GM19372 (cell line): ENCODE data around the gene SEMA5B.

Experiments
- ATAC-seq: cut with Tn5 transposase; IDR thresholded peaks from one replicate; pipeline ENCODE4 v1.9.1; 2021; ENCODE audit warnings: mild to moderate bottlenecking, low read depth, moderate library complexity; ENCODE audit not compliant: unreplicated experiment

Gene SEMA5B

DNA sequence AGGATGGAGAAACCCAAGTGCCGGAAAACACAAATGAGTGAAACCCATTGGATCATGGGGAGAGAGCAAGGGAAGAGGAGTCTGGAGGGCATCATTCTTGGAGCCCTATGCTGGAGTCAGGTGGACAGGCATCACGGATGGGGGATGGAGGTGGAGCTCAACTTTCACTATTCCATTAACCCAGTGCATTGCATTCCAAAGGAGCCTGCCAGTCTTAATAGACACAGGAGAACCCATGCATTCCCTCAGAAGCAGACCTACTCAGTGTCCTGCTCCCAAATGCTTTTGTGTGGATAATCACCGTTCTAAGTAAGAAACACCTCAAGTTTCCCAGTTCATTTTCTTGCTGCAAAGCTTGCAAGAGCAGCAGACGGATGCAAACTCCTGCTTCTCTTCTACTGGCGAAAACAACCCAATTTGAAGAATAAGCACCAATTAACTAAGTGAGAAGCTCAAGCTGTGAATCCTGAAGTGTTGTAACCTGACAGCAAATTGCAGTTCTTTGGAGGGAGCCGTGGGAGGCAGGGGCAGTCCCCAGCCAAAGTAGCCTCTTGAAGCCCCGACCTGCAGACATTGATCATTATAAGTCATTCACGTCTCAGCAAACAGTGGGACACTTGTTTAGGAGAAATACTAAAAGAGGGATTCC, 25.3 kb downstream of the SEMA5B start:
- ATAC-seq, result no peak

DNA sequence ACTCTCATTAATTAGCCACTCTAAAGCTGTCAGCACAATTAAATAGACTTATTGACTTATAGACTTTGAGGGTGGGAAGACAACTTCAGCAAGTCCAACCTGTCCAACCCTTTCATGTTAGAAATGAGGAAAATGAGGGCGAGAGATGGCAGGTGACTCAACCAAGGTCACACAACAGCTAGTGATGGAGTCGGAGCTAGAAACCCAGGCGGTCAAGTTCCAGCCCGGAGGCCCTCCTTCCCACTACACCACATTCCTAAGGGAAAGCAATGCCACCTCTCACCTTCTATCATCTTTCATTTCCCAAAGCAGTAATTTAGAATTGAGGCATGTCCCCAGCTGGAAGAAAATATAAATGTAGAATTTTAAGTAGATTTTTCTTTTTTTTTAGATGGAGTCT, 28.7 kb downstream of the SEMA5B start:
- ATAC-seq, result no peak

DNA sequence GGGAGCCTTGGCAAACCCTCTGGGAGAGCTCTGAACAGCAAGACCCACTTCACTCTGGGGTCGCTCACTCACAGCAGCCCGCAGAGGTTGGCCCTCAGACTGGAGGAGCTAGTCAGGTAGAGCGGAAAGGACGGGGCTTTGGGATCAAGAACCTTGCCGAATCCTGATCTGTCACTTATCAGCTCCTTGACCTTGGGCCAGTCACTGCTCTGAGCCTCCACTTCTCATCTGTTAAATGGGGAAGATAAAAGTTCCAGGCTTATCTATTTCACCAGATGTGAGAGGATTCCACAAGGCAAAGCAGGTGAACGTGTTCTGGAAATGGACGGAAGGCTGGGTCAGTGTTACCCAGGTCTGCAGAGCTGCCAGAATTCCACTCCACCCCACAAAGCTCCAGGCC, 29.4 kb downstream of the SEMA5B start:
- ATAC-seq, result no peak

DNA sequence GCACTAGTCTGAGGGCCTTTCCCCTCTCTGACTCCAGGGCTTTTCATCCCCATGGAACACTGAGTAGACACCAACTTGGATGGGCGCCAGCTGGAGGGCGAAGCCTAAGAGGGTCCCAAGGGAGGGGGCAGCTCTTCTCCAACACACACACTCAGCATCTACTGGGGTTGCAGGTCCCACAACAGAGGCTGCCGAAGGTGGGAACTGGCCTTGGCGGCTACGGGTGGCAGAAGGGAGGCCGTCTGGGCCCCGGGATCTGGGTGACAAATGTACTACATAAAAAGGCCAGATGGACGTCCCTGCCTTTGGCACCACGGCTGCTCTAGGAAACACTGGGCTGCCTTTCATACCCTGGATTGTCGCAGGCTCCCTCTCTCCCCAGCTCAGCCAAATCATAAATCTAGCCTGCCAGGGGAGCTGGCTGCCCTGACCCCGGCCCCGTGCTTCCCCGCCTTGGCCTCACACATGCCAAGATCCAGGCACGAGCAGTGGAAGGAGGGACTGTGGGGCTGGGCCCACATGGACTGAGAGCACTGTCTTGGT, 31.5 kb downstream of the SEMA5B start:
- no peak for ATAC-seq

DNA sequence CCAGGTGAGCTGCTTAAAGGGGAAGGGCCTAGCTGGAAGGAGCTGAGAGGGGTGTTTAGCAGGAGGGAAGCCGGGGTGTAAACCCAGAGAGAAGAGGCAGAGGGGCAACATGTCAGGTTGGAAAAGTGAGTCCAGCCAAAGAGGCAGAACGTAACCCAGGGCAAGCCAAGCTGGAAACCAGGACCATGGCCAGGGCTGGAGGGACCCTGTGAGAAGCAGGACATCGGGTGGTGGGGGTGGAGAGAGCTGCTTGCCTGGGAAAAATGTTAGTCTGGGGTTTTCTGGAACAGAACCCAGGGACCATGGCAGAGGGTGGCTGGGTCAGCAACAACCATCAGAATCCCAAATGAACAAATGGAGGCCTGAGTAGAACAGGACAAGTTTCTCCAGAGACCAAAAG, 32.6 kb downstream of the SEMA5B start:
- no peak for ATAC-seq

DNA sequence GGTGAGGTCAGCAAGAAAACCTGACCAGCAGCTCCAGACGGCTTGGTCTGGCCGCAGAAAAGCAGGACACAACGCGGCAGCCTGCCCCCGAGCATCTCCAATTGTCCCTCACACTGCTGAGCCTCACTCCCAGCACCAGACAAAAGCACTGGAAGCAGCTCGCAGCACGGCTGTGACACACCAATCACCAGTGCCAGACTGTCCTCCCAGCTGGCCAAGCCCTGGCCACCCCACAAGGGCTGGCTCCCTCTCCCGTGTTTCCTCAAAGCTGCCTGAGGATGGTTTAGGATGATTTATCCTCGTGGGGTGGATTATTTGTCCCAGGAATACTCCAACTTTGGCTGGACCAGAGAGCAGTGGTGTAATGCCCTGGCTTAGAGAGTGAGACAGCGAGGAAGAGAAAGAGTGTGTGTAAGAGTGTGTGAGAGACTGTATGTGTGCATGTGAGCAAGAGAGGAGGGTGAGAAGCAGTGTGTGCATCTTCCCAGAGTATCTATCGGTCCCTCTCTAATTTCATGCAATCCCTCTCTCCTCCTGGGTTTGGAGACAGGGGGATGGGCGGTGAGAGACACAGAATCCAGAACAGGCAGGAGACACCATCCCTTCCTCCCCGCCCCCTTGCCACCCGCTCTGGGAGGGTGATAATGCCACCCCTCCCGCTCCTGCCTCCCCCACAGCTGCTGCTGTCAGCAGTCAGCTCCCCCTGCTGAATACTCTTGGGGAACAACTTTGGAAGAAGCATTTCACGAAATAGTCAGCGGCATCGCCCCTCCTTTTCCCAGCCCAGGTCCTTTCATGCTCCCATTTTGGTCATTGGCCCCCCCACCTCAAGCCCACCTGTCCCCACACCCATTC, 34.2 kb downstream of the SEMA5B start:
- ATAC-seq, result no peak

DNA sequence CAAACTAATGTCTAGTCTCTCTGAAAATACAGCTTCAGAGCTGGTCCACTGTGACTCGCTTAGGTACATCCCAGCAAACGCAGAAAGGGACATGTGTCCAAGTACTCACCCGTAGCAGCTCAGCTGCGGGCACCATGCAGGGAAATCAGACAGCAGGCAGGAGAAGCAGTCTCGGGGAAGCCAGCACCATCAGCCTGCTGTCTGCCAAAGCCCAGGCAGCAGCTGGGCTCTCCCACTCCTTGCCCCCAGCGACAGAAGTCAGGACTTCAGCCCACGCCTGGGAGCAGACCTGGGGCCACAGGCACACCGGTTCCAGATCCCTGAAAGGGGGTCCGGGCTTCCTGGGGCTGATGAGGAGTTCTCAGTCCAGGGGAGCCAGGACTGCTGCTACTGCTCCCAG, 34.9 kb downstream of the SEMA5B start:
- no peak for ATAC-seq

DNA sequence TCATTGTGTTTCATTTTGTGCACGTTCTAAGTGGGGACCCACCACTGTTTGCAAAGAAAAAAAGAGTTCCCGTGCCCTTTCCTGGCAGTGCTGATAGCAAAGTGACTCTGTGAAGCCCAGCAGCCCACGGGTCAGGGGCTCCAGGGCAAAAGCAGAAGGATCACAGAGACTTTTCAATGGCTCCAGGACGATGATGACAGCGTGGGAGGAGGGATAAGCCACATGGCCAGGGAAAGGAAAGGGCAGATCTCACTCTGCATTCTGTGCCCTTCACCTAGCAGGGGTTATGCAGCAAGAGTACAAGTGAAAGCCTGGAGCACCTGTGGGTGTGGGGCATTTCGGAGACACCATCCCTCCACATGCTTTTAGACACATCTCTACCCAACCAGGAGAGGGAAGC, 35.4 kb downstream of the SEMA5B start:
- no peak for ATAC-seq

DNA sequence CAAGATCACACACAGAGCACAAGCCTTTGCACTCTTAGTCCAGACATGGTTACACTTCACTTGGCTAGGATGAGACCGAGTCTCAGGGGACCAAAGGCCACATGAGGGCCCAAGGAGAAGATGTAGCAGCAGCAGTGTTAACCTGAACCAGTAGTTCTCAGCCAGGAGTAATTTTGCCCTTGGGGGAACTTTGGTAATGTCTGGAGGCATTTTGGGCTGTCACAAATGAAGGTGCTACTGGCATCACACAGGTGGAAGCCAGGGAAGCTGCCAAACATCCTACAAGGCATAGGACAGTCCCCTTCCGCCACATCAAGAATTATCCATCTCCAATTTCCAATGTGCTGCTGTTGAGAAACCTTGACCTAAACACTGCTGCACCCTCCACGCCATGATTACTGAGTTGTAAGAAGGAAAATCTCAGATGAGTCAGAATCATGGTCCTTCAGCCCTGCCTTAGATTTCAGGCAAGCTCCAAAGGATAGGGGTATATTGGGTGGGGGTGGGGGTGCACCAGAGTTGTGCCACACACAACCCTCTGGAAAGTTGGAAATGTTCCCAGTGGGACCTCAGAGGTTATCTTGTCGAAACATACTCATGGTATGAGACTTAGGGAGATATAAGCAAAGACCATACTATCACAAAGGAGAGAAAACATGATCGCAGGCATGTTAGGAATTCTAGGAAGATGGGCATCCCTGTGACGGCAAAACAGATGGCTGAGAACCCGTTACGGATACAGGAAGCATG, 36.2 kb downstream of the SEMA5B start:
- ATAC-seq, result no peak

DNA sequence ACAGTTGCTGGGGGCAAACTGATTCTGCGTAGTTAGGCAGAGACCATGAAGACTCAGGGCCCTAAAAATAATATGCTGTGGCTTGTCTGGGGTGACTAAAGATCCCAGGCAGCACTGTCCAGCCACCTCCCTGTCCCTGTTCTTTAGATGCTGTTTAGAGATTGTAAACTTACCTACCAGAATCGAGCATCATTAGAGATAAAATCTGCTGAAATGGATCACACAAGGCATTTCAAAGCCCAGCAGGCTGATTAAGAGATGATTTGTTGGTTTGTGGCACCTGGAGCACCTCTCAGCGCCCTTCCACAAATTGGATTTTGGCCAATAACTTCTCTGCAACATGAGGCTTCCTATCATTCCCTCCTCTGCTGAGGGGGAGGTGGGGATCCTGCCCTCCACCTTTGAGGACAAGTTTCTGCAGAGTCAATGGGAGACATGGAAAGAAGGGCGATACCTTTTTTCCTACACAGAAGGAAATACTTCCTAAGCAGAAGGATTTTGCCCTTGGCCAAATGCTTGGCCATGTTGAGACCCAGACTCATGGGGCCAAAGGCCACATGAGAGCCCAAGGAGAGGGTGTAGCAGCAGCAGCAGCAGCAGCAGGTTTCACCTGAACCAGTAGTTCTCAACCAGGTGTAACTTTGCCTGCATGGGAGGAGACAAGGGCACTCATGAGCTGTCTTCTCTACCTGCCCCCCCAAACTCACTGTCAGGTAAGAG, 37.5 kb downstream of the SEMA5B start:
- ATAC-seq, result no peak

DNA sequence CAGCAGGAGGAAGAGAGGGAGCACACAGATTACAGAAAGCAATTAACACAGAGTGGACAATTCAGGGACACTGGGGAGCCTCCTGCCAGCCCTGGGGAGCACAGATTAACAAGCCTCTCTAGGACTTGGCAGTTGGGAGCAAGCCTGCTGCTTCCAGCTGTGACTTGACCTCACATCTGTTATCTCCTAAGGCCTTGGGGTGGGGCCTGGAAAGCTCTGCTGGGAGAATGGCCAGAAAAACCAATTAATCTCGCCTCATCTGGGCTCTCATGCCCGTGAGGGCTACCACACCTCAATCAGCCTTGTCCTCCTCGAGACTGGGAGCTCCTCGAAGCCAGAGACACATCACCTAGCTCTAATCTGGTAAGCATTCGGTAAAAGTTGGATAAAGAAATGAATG, 39.1 kb downstream of the SEMA5B start:
- ATAC-seq, result no peak

DNA sequence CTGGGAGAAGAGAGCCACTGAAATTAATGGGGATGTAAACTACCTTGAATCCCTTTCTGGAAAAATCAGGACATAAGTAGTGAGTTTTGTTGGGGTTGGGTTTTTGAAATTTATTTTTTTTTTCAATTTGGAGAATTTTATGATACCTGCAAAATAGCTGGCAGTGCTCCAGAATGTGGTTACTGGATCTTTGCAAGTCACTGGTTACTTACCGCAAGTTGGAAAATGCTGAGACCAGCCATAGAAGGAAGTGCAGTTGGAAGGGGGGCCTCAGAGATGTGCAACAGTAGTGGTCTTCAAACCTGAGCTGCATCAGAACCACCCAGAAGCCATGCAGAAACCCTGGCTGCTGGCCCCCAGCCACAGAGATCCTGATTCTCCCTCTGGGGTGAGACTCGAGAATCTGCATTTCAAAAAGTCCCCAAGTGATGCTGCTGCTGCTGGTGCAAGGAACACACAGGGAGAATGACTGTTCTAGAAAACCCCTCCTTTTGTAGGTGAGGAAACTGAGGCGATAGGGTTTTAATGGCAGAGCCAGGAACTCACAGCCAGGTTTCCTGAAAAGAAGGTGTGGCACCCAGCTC, 39.7 kb downstream of the SEMA5B start:
- ATAC-seq, result no peak

DNA sequence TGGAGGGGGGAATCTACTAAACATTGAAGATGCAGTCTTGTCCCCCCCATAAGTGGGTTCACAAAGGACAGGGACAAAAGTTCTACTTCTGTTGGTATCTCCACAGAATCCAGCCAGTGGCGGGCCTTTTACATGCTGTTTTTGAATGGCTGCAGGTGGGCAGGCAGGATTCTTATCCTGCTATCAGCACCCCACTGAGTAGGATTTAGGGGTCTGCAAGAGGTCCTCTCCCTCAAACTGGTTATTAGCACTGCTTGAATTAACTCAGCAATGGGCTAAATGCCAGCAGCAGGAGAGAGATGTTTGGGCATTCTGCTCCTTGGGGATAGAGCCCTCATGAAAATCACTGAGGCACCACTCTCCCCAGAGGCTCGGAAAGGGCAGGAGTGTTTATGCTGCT, 40.3 kb downstream of the SEMA5B start:
- no peak for ATAC-seq

DNA sequence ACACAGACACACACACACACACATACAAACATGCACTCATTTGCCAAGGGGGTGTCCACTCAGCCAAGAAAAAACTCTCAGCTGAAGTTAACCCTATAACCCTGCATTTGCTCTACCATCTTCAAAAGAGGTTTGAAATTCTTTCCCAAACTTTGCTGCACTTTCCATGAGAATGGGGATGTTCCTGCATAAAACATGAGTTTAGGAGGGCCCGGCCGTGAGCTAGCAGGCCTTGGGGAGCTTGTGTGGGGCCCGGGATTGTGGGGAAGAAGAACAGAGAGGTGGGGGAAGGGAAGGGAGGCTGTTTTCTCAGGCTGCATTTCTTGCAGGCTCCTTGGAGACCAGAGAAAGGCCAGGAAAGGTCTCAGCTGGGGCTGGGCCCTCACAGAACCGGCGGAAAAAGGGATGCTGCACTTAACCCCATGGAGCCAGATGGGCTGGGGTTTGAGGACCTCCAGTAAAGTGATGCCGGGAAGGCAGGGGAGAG, 40.8 kb downstream of the SEMA5B start:
- ATAC-seq, result no peak

DNA sequence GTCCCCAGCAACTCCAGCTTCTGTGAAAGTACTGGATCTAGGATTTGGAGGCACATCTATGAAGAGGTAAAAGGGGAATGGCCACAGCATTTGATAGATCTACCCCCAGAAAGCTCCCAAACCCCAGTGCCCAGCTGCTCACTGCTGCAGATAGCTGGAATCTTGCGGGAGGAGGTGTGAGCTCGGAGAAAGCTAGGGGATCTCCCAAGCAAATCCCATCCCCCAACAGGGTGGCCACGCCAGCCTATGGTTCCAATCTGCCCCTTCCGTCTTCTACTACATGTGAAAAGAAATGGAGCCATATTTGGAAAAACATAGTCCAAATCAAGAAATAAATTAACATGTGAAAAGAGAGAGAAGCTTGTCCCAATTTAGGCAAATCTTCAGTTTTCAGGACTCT, 42.0 kb downstream of the SEMA5B start:
- ATAC-seq, result no peak

DNA sequence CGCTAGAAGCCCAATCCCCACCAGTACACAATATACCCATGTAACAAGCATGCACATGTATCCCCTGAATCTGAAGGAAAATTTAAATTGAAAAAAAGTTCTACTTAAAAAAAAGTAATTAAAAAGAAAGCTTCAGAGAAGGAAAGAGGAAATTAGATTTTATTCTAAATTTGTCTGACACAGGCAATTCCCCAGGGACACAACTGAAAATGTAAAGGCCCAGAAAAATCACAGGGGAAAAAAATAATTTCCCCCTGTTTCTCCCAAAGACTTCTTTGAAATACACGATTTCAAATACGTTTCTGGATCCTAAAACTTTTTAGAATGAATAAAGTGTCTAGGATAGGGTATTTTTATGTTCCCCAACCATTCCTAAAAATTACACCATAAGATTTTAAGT, 42.9 kb downstream of the SEMA5B start:
- ATAC-seq, result no peak

DNA sequence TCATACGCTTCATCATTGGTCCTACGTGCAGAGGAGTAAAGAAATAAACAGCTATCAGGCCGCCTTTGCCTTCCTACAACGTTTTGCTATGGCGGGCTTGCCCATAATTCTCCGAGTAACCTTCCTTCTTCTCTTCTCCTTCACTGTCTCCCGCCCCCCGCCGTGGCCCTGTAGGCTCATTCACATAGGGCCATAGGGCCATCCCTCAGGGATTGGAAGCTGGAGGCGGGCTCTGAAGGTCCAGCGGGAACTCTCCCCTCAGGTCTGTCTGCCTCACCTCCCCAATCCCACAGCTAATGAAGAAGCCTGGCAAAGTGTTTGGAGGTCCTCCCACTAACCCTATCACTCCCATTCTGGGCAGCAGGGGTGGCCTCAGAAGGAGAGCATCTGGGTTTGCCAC, 43.6 kb downstream of the SEMA5B start:
- no peak for ATAC-seq

DNA sequence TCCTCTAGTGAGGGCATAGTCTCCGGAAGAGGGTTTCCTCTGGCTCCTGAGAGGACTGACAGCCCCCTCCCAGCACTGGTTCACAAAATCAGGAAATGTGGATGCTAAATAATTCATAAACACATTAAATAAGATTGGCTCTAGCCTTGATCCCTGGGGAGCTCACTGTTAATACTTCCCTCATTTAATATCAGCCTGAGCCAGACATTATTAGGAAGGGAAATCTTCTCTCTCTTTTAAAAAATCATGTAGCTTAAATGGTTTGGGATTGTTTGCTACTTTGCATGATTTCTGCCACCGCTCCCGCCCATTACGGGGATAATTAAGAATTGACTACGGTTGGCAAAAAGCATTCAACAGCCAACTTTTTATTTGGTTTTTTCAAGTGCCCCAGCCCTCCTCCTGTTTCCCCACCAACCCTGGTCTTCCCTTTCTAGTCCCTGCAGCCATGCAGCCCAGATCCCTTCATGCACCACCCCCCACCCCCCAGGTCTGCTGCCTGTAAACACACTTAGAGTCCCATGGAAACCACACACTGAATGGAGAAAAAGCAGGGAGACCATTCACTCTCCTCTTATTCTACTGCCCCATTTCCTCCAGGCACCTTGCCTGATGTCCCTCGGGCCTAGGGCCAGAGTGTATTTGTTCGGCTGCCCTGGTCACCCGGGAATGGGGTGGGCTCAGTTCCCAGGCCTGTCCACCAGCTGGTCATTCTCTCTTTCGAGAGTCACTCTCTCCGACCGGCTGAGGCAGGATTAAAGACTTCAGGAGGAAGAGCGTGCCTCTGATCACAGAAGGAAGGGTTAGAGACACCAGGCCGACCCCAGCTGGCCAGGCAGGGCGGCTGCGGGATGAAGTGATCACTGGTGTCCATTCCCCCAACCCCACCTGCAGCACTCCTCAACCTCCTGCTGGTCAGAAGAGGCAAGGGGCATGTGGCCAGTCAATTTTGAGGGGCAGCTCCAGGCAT, 45.1 kb downstream of the SEMA5B start:
- ATAC-seq, result no peak

DNA sequence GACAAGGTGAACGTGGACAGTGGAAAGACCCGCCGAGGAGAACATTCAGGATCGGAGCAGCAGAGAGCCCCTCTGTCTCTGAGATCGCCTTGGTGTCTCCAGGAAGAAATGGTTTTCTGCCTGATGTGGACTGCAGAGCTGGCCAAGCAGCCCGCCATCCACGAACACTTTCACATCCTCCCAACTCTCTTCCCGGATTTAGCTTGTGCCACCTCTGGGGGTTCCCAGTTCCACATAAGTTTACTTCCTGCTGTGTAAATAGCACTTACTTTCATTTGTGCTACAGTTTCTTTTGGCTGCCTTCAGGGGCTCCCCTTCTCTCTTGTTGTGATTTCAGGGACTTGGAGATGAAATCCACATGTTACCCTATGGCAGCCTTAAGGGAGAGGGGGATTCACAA, 48.4 kb downstream of the SEMA5B start:
- ATAC-seq, result no peak
